Endodermal cell (in vitro differentiated cells): ENCODE results near the gene TEX2. TPM values are rescaled to one million over a fixed set of nuclear protein-coding genes. Genes with fewer than 3 reads are reported as not detected.
A peak's percentile ranks its signal among the peaks of the same experiment; 100 is the strongest.

ENCODE experiments used
- DNase-seq: peaks from one replicate; pipeline ENCODE4 v3.0.0-alpha.2; 2017
- H3K27ac ChIP-seq: 2 replicates; pipeline ENCODE4 v1.5.1; 2013; ENCODE audit warnings: mild to moderate bottlenecking, low read depth, low read length, moderate library complexity
- H3K27me3 ChIP-seq: 2 replicates; pipeline ENCODE4 v1.6.1; 2013; ENCODE audit warnings: mild to moderate bottlenecking, low read length, moderate library complexity; ENCODE audit not compliant: insufficient read depth, control insufficient read depth, poor library complexity, severe bottlenecking
- H3K36me3 ChIP-seq: 2 replicates; pipeline ENCODE4 v1.7.0; 2013; ENCODE audit warnings: mild to moderate bottlenecking, low read length, moderate library complexity; ENCODE audit not compliant: control insufficient read depth, insufficient read depth
- H3K4me1 ChIP-seq: one replicate; pipeline ENCODE4 v1.7.0; 2013; ENCODE audit warnings: low read length; ENCODE audit not compliant: control insufficient read depth, insufficient read depth
- H3K4me3 ChIP-seq: 2 replicates; pipeline ENCODE4 v1.5.1; 2013; ENCODE audit warnings: mild to moderate bottlenecking, low read length, moderate library complexity
- H3K9ac ChIP-seq: 2 replicates; pipeline ENCODE4 v1.6.1; 2013; ENCODE audit warnings: mild to moderate bottlenecking, low read length, moderate library complexity; ENCODE audit not compliant: poor library complexity, severe bottlenecking; ENCODE audit errors: extremely low read depth
- H3K9me3 ChIP-seq: 2 replicates; pipeline ENCODE4 v1.6.1; 2013; ENCODE audit warnings: mild to moderate bottlenecking, low read length, moderate library complexity; ENCODE audit not compliant: control insufficient read depth
- H3K27ac Mint-ChIP-seq: 2 replicates; pipeline ENCODE4 v1.8.0; 2020; ENCODE audit warnings: mixed read lengths
- H3K27me3 Mint-ChIP-seq: 2 replicates; pipeline ENCODE4 v1.8.0; 2021; ENCODE audit warnings: mild to moderate bottlenecking, mixed read lengths; ENCODE audit not compliant: insufficient read depth
- H3K36me3 Mint-ChIP-seq: 2 replicates; pipeline ENCODE4 v1.8.0; 2020; ENCODE audit warnings: low read depth, mixed read lengths
- H3K4me1 Mint-ChIP-seq: 2 replicates; pipeline ENCODE4 v1.8.0; 2020; ENCODE audit warnings: mixed read lengths
- H3K4me3 Mint-ChIP-seq: 2 replicates; pipeline ENCODE4 v1.8.0; 2020; ENCODE audit warnings: mild to moderate bottlenecking, moderate library complexity, mixed read lengths
- H3K9me3 Mint-ChIP-seq: 2 replicates; pipeline ENCODE4 v1.8.0; 2020; ENCODE audit warnings: mild to moderate bottlenecking, mixed read lengths
- CTCF ChIP-seq: fragments of 200-600 bp; sonication (generic); conservative IDR thresholded peaks from 2 replicates; pipeline ENCODE4 v1.5.0; 2021; ENCODE audit warnings: antibody characterized with exemption, mild to moderate bottlenecking
- WGBS, 2 experiments: methylation state at CpG; one replicate each; pipeline versions ENCODE4 v1.1.5 to v1.1.7; 2013; ENCODE audit warnings: missing lambda C conversion rate in 2 of 2, mixed read lengths in 1 of 2; ENCODE audit not compliant: insufficient coverage in 1 of 2, insufficient read length in 1 of 2; 5-methylcytosine and 5-hydroxymethylcytosine counted together
- total RNA-seq, 2 donors: library from RNA; stranded (reverse); fragmentation: NEBNext Ultra II Directional in 1 of 2; extraction: Animal tissue kit (Norgen Biotek cat#: 25700) in 1 of 2; gene quantifications; 2 replicates in 1 of 2; 3 replicates in 1 of 2; pipeline ENCODE4 v1.2.1, GENCODE V29; 2021

The TEX2 gene
- total RNA-seq, 2 donors from 2014 or later, result 11.6 to 13.1 TPM

GRCh38 chr17:64270885-64271284 lies 7.8 kb upstream of the TEX2 start:
- Histone ChIP-seq H3K4me3 (no peak overlapping the region), H3K9ac (no peak overlapping the region), H3K9me3 (no peaks in the 10 kb centered on the region), H3K27me3 (peaks cover 28% of the 10 kb centered on the region), H3K36me3 (no peaks in the 10 kb centered on the region), H3K4me1 (no peaks in the 10 kb centered on the region), H3K27ac (no peak overlapping the region)
- DNase-seq, result no peak
- H3K36me3 Mint-ChIP-seq, result no peaks in the 10 kb centered on the region
- peaks cover 30% of the 10 kb centered on the region for H3K27me3 Mint-ChIP-seq
- TF ChIP-seq CTCF, result no peak
- 95% methylated on average over 5 of the region's 6 CpGs; no CpG with 5 or more reads in 1 of the 2 experiments for WGBS, 2 experiments
- H3K9me3 Mint-ChIP-seq, result peaks cover 3% of the 10 kb centered on the region
- H3K4me1 Mint-ChIP-seq, result no peaks in the 10 kb centered on the region
- H3K27ac Mint-ChIP-seq, result no peak overlapping the region
- H3K4me3 Mint-ChIP-seq, result no peak overlapping the region

- Mint-ChIP-seq H3K36me3 (no peaks in the 10 kb centered on the region), H3K9me3 (peaks cover 3% of the 10 kb centered on the region), H3K4me1 (no peaks in the 10 kb centered on the region), H3K27me3 (peaks cover 35% of the 10 kb centered on the region), H3K4me3 (no peak overlapping the region), H3K27ac (no peak overlapping the region)
- DNase-seq, result no peak
- TF ChIP-seq CTCF, result no peak
- Histone ChIP-seq H3K4me3 (no peak overlapping the region), H3K9ac (no peak overlapping the region), H3K9me3 (no peaks in the 10 kb centered on the region), H3K27ac (no peak overlapping the region), H3K27me3 (peaks cover 32% of the 10 kb centered on the region), H3K4me1 (no peaks in the 10 kb centered on the region), H3K36me3 (no peaks in the 10 kb centered on the region)
- 72 to 78% methylated on average over 6 to 7 of the region's 7 CpGs for WGBS, 2 experiments
These were observed 6.9 kb upstream of the TEX2 start for GRCh38 chr17:64269687-64270649.

DNA sequence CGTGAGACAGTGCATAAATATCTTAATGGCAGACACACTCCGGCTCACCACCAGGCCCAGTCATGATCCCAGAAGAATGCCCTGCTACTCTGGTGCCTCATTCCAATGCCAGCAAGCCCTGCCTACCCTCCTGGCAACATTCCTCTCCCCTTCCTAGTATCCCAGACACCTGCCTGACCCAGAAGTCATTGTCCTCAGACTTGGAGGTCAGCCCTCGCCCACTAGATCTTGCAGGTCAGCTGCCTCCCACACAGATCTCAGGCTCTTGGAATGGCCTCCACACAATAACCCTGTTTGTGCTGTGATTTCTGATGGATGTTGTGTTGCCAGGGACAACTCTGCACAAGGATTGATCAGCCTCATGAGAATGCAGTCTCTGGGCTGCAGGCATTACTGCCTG lies 1.8 kb upstream of the TEX2 start:
- peak overlapping the region; percentile 83 for H3K27ac ChIP-seq
- H3K9me3 Mint-ChIP-seq, result no peaks in the 10 kb centered on the region
- no peaks in the 10 kb centered on the region for H3K9me3 ChIP-seq
- peaks cover 65% of the 10 kb centered on the region for H3K27me3 Mint-ChIP-seq
- H3K9ac ChIP-seq, result no peak overlapping the region
- no peak for DNase-seq
- no peak overlapping the region for H3K4me3 Mint-ChIP-seq
- peaks cover 49% of the 10 kb centered on the region for H3K27me3 ChIP-seq
- H3K27ac Mint-ChIP-seq, result no peak overlapping the region
- no peak overlapping the region for H3K4me3 ChIP-seq
- H3K4me1 Mint-ChIP-seq, result peaks cover 15% of the 10 kb centered on the region
- no peak for TF ChIP-seq CTCF
- no peaks in the 10 kb centered on the region for H3K36me3 ChIP-seq
- H3K36me3 Mint-ChIP-seq, result no peaks in the 10 kb centered on the region
- H3K4me1 ChIP-seq, result no peaks in the 10 kb centered on the region
- WGBS, 2 experiments, result 57 to 91% methylated on average over 3 of the region's 3 CpGs
